HepG2 (cell line): ENCODE results near the gene TSPAN32. TPM values are rescaled to one million over a fixed set of nuclear protein-coding genes. Genes with fewer than 3 reads are reported as not detected.
A peak's percentile ranks its signal among the peaks of the same experiment; 100 is the strongest.

Experiments used
- ATF5 ChIP-seq: sonication (generic); formaldehyde crosslinking; IDR thresholded peaks from 2 replicates; pipeline ENCODE4 v1.4.0; 2020; ENCODE audit warnings: mild to moderate bottlenecking, low read depth, missing genetic modification reagents
- DNMT1 ChIP-seq: sonication (generic); formaldehyde crosslinking; IDR thresholded peaks from 2 replicates; pipeline ENCODE4 v1.5.1; 2020; ENCODE audit warnings: mild to moderate bottlenecking, missing genetic modification reagents
- DR1 ChIP-seq: sonication (generic); formaldehyde crosslinking; IDR thresholded peaks from 2 replicates; pipeline ENCODE4 v1.8.0; 2021; ENCODE audit warnings: mild to moderate bottlenecking, missing genetic modification reagents, inconsistent platforms
- EP300 ChIP-seq, 3 experiments: sonication (generic) in 1 of 3; formaldehyde crosslinking in 1 of 3; IDR thresholded peaks; 2 replicates each; pipeline versions ENCODE4 v1.5.1 to v1.6.1; 2011 to 2020; ENCODE audit warnings: low read depth in 2 of 3, low read length in 2 of 3, borderline replicate concordance in 1 of 3, improper control_type of control experiment in 1 of 3, mild to moderate bottlenecking in 1 of 3, missing genetic modification reagents in 1 of 3, moderate library complexity in 1 of 3
- JUNB ChIP-seq: sonication (generic); formaldehyde crosslinking; IDR thresholded peaks from 2 replicates; pipeline ENCODE4 v1.8.0; 2022; ENCODE audit warnings: missing genetic modification reagents, mild to moderate bottlenecking, borderline replicate concordance
- KLF9 ChIP-seq: IDR thresholded peaks from 2 replicates; pipeline ENCODE4 v1.6.1; 2016; ENCODE audit warnings: low read depth
- MAZ ChIP-seq, 2 experiments: sonication (generic) in 1 of 2; formaldehyde crosslinking in 1 of 2; IDR thresholded peaks; 2 replicates each; pipeline versions ENCODE4 v1.5.0 to v1.6.1; 2012 to 2020; ENCODE audit warnings: low read depth in 2 of 2, mild to moderate bottlenecking in 2 of 2, borderline replicate concordance in 1 of 2, improper control_type of control experiment in 1 of 2, low read length in 1 of 2, missing genetic modification reagents in 1 of 2, moderate library complexity in 1 of 2
- NFE2 ChIP-seq: sonication (generic); formaldehyde crosslinking; IDR thresholded peaks from 2 replicates; pipeline ENCODE4 v1.4.0; 2020; ENCODE audit warnings: missing genetic modification reagents
- NPAS2 ChIP-seq: sonication (generic); formaldehyde crosslinking; IDR thresholded peaks from 2 replicates; pipeline ENCODE4 v1.8.0; 2022; ENCODE audit warnings: mild to moderate bottlenecking, missing genetic modification reagents, borderline replicate concordance
- PBX2 ChIP-seq: IDR thresholded peaks from 2 replicates; pipeline ENCODE4 v1.6.1; 2016; ENCODE audit warnings: control low read depth
- PBX3 ChIP-seq: sonication (generic); formaldehyde crosslinking; IDR thresholded peaks from 2 replicates; pipeline ENCODE4 v1.8.1; 2023; ENCODE audit warnings: missing genetic modification reagents, inconsistent platforms, borderline replicate concordance
- PHF5A ChIP-seq: IDR thresholded peaks from one replicate; pipeline ENCODE4 v1.6.1; 2018; ENCODE audit warnings: low read depth, missing genetic modification reagents; ENCODE audit not compliant: unreplicated experiment
- POLR2AphosphoS2 ChIP-seq: IDR thresholded peaks from 2 replicates; pipeline ENCODE4 v1.6.1; 2011; ENCODE audit warnings: low read depth, low read length, improper control_type of control experiment
- SRSF9 ChIP-seq: fragments of 200-400 bp; formaldehyde crosslinking; IDR thresholded peaks from 2 replicates; pipeline ENCODE4 v1.6.1; 2018; ENCODE audit warnings: borderline replicate concordance, mild to moderate bottlenecking, low read depth, low read length; ENCODE audit not compliant: insufficient read depth, poor library complexity, severe bottlenecking
- ZBTB10 ChIP-seq: sonication (generic); formaldehyde crosslinking; IDR thresholded peaks from 2 replicates; pipeline ENCODE4 v1.4.0; 2020; ENCODE audit warnings: missing genetic modification reagents, borderline replicate concordance
- ZBTB25 ChIP-seq: IDR thresholded peaks from 2 replicates; pipeline ENCODE4 v1.6.1; 2018; ENCODE audit warnings: missing genetic modification reagents
- ZBTB42 ChIP-seq: sonication (generic); formaldehyde crosslinking; IDR thresholded peaks from 2 replicates; pipeline ENCODE4 v1.5.0; 2020; ENCODE audit warnings: mild to moderate bottlenecking, missing genetic modification reagents
- ZMYM3 ChIP-seq: sonication (generic); formaldehyde crosslinking; IDR thresholded peaks from 2 replicates; pipeline ENCODE4 v1.5.1; 2020; ENCODE audit warnings: mild to moderate bottlenecking, missing genetic modification reagents
- ZNF546 ChIP-seq: sonication (generic); formaldehyde crosslinking; conservative IDR thresholded peaks from 2 replicates; pipeline ENCODE4 v1.8.1; 2023; ENCODE audit warnings: mild to moderate bottlenecking, missing genetic modification reagents
- ZNF7 ChIP-seq: IDR thresholded peaks from 2 replicates; pipeline ENCODE4 v1.6.1; 2016; ENCODE audit warnings: missing biosample characterization, missing genetic modification reagents
- polyA plus RNA-seq, 8 experiments: library from polyadenylated mRNA; depleted of rRNA in 3 of 8; stranded (reverse) in 7 of 8; unstranded in 1 of 8; fragments of >200 nt; fragmentation: Illumina TruSeq in 4 of 8; extraction: Trizol in 4 of 8; gene quantifications; 2 replicates each; pipeline versions ENCODE4 v1.2.1 to v1.2.3, GENCODE V29; 2011 to 2016; ENCODE audit warnings: low read depth in 4 of 8, missing spikeins in 1 of 8, mixed read lengths in 1 of 8; ENCODE audit not compliant: insufficient read depth in 1 of 8
- total RNA-seq, 5 experiments: library from RNA; depleted of rRNA; stranded (reverse); fragments of >200 nt; fragmentation: Illumina TruSeq; extraction: Trizol; gene quantifications; 2 replicates each; pipeline ENCODE4 v1.2.3, GENCODE V29; 2016; ENCODE audit warnings: low read depth in 1 of 5

TSPAN32 gene
- total and polyA plus RNA-seq, 2 of the 13 experiments (the other 11 are each of a cell fraction or from before 2014, with no cell fraction given): 0.09 to 0.70 TPM

- TF ChIP-seq PHF5A (CRISPR knock-in tag): no peak
- TF ChIP-seq ZBTB25 (CRISPR knock-in tag): peak; percentile 94
- TF ChIP-seq MAZ (IDR thresholded peaks at IDR 0.05; ENCODE audit: borderline replicate concordance, low read depth, low read length): no peak
- TF ChIP-seq MAZ (CRISPR knock-in tag; IDR thresholded peaks at IDR 0.05; ENCODE audit: low read depth): 0 out of 2 replicates have a peak, but pooled peaks have one; percentile 32
- no peak for TF ChIP-seq POLR2AphosphoS2
- TF ChIP-seq SRSF9: no peak
- no peak for TF ChIP-seq ATF5
- no peak for TF ChIP-seq DR1 (CRISPR knock-in tag)
- peak; percentile 72; the same call in 1 of the 2 replicates for TF ChIP-seq KLF9
- no peak for TF ChIP-seq NFE2 (CRISPR knock-in tag)
- TF ChIP-seq ZNF546 (CRISPR knock-in tag): no peak
- TF ChIP-seq NPAS2 (CRISPR knock-in tag): no peak
- no peak for TF ChIP-seq PBX2 (CRISPR knock-in tag)
- peak; percentile 80; the same call in 1 of the 2 replicates for TF ChIP-seq ZBTB10 (CRISPR knock-in tag)
- TF ChIP-seq ZBTB42 (CRISPR knock-in tag): no peak
- 0 out of 2 replicates have a peak, but pooled peaks have one; percentile 10 for TF ChIP-seq PBX3 (CRISPR knock-in tag)
- TF ChIP-seq ZNF7 (CRISPR knock-in tag): no peak
- TF ChIP-seq JUNB (CRISPR knock-in tag): no peak
- no peak for TF ChIP-seq ZMYM3 (CRISPR knock-in tag)
- TF ChIP-seq EP300 (IDR thresholded peaks at IDR 0.05; ENCODE audit: low read depth in 2 of 2, low read length in 2 of 2): peak in 1 of 2 experiments; percentile 36; a peak in 1 of 4 replicates
- TF ChIP-seq EP300 (CRISPR knock-in tag; IDR thresholded peaks at IDR 0.05; ENCODE audit: borderline replicate concordance): peak; percentile 23; the same call in 1 of the 2 replicates
- no peak for TF ChIP-seq DNMT1 (CRISPR knock-in tag)
Measured at GRCh38 chr11:2268729-2269600, 32.8 kb upstream of the TSPAN32 start (continued).
